Bronchial epithelial cell (primary cell): ENCODE measurements around the gene KDR. TPM values are rescaled to one million over a fixed set of nuclear protein-coding genes. Genes with fewer than 3 reads are reported as not detected.

Experiments used
- DNase-seq: peaks from one replicate; pipeline ENCODE4 v3.0.0-alpha.2; 2010; ENCODE audit warnings: low read depth
- FAIRE-seq: peaks from 2 replicates; lab custom pipeline; 2011; peaks lifted over from hg19 to GRCh38; lab: Jason Lieb, UNC
- H3K27me3 ChIP-seq: 2 replicates; pipeline ENCODE4 v1.5.1; 2011; ENCODE audit warnings: low read length; ENCODE audit not compliant: control insufficient read depth, insufficient read depth
- H3K36me3 ChIP-seq: 2 replicates; pipeline ENCODE4 v1.5.1; 2011; ENCODE audit warnings: low read length; ENCODE audit not compliant: control insufficient read depth, insufficient read depth
- H3K4me3 ChIP-seq: 2 replicates; pipeline ENCODE4 v1.5.1; 2011; ENCODE audit warnings: mild to moderate bottlenecking, low read depth, low read length, control low read depth
- total RNA-seq: library from RNA; depleted of rRNA; stranded (reverse); fragments of >200 nt; gene quantifications from 2 replicates; pipeline ENCODE4 v1.2.1, GENCODE V29; 2014
- TF ChIP-seq, protein P1 (sequence below): IDR thresholded peaks from 2 replicates; pipeline ENCODE4 v1.5.1; 2011; ENCODE audit warnings: mild to moderate bottlenecking, moderate library complexity, low read length, control low read depth, inconsistent platforms; ENCODE audit not compliant: insufficient read depth, severe bottlenecking

KDR gene
- total RNA-seq, 1 donor from 2014 or later: under 0.01 TPM

DNA sequence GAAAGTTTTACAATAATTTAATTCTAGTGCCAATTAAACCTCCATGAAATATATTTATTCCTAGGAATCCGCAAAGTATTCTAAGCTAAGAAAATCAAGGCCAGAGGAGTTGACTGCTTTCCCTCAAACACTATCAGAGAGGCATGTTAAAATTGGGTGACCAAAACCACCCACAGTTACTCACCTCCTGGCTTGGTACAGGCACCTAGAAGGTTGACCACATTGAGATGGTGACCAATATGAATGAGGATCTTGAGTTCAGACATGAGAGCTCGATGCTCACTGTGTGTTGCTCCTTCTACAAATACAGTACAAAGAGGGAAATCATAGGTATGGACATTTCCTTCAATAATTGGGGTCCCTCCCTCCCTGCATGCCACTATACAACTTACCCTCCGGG is 29.4 kb downstream of the KDR start:
- H3K36me3 ChIP-seq: no peaks in the 10 kb centered on the region
- no peak for DNase-seq
- no peaks in the 10 kb centered on the region for H3K27me3 ChIP-seq
- TF ChIP-seq, protein P1, sequence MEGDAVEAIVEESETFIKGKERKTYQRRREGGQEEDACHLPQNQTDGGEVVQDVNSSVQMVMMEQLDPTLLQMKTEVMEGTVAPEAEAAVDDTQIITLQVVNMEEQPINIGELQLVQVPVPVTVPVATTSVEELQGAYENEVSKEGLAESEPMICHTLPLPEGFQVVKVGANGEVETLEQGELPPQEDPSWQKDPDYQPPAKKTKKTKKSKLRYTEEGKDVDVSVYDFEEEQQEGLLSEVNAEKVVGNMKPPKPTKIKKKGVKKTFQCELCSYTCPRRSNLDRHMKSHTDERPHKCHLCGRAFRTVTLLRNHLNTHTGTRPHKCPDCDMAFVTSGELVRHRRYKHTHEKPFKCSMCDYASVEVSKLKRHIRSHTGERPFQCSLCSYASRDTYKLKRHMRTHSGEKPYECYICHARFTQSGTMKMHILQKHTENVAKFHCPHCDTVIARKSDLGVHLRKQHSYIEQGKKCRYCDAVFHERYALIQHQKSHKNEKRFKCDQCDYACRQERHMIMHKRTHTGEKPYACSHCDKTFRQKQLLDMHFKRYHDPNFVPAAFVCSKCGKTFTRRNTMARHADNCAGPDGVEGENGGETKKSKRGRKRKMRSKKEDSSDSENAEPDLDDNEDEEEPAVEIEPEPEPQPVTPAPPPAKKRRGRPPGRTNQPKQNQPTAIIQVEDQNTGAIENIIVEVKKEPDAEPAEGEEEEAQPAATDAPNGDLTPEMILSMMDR: no peak
- no peak for FAIRE-seq
- H3K4me3 ChIP-seq: no peak overlapping the region

- TF ChIP-seq, protein P1: no peak
- no peak overlapping the region for H3K4me3 ChIP-seq
- no peak for FAIRE-seq
These were observed 32.9 kb downstream of the KDR start for GRCh38 chr4:55092504-55092903.

GRCh38 chr4:55089916-55090315 is 35.5 kb downstream of the KDR start:
- TF ChIP-seq, protein P1: no peak
- Histone ChIP-seq H3K27me3 (no peaks in the 10 kb centered on the region), H3K4me3 (no peak overlapping the region), H3K36me3 (no peaks in the 10 kb centered on the region)
- DNase-seq (no peak), FAIRE-seq (no peak)

More at GRCh38 chr4:55092504-55092903, 32.9 kb downstream of the KDR start:
- H3K27me3 ChIP-seq: no peaks in the 10 kb centered on the region
- no peaks in the 10 kb centered on the region for H3K36me3 ChIP-seq
- no peak for DNase-seq

DNA sequence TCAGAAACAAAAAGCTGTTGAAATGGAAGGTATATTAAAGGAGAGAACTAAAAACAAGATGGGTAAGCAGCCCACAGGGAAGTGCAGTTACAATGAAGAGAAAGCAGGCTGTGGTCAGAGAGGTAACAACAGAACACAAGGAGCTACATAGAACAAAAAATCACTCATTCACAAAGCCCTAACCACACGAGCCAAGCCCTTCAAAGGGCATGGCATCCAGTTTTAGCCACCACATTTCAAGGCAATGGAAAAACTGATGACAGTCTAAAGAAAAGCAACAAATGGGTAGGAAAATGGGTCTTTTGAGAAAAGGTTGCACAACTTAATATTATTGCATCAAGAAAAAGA is 37.5 kb downstream of the KDR start:
- Histone ChIP-seq H3K4me3 (no peak overlapping the region), H3K27me3 (no peaks in the 10 kb centered on the region), H3K36me3 (no peaks in the 10 kb centered on the region)
- FAIRE-seq (no peak), DNase-seq (no peak)
- TF ChIP-seq, protein P1: no peak

- DNase-seq: no peak
- TF ChIP-seq, protein P1: no peak
- Histone ChIP-seq H3K4me3 (no peak overlapping the region), H3K27me3 (no peaks in the 10 kb centered on the region), H3K36me3 (no peaks in the 10 kb centered on the region)
- FAIRE-seq: no peak
These were observed 38.1 kb downstream of the KDR start for GRCh38 chr4:55087009-55087912.
